Suprapubic skin (tissue), 4 donors: Measurements from ENCODE around the gene DEGS2.
A peak's percentile ranks its signal among the peaks of the same experiment; 100 is the strongest.

ENCODE experiments used
- EP300 ChIP-seq: sonication (generic); formaldehyde crosslinking; IDR thresholded peaks from one replicate; pipeline ENCODE4 v1.6.1; 2017; ENCODE audit warnings: antibody characterized with exemption
- POLR2A ChIP-seq, 2 donors: fragments of 450-650 bp; IDR thresholded peaks; one replicate each; pipeline ENCODE4 v1.6.1; 2017; ENCODE audit warnings: antibody characterized with exemption in 2 of 2, mild to moderate bottlenecking in 2 of 2, moderate library complexity in 2 of 2
- POLR2AphosphoS5 ChIP-seq, 3 donors: sonication (generic); formaldehyde crosslinking; IDR thresholded peaks; one replicate each; pipeline ENCODE4 v1.6.1; 2017; ENCODE audit warnings: antibody characterized with exemption in 3 of 3
- TF ChIP-seq, protein P1 (sequence below), 2 donors: fragments of 200-600 bp in 1 of 2; fragments of 450-650 bp in 1 of 2; sonication (generic) in 1 of 2; IDR thresholded peaks; one replicate each; pipeline ENCODE4 v1.5.1; 2016 to 2019; ENCODE audit warnings: antibody characterized with exemption in 2 of 2, mild to moderate bottlenecking in 1 of 2, moderate library complexity in 1 of 2

GRCh38 chr14:100155049-100155621 lies 4.3 kb downstream of the DEGS2 start:
- TF ChIP-seq, protein P1, sequence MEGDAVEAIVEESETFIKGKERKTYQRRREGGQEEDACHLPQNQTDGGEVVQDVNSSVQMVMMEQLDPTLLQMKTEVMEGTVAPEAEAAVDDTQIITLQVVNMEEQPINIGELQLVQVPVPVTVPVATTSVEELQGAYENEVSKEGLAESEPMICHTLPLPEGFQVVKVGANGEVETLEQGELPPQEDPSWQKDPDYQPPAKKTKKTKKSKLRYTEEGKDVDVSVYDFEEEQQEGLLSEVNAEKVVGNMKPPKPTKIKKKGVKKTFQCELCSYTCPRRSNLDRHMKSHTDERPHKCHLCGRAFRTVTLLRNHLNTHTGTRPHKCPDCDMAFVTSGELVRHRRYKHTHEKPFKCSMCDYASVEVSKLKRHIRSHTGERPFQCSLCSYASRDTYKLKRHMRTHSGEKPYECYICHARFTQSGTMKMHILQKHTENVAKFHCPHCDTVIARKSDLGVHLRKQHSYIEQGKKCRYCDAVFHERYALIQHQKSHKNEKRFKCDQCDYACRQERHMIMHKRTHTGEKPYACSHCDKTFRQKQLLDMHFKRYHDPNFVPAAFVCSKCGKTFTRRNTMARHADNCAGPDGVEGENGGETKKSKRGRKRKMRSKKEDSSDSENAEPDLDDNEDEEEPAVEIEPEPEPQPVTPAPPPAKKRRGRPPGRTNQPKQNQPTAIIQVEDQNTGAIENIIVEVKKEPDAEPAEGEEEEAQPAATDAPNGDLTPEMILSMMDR (IDR thresholded peaks at IDR 0.05) = peak; percentile 39 to 62
- TF ChIP-seq EP300 (no peak), POLR2A (IDR thresholded peaks at IDR 0.05) (no peak), POLR2AphosphoS5 (IDR thresholded peaks at IDR 0.05) (no peak)
